ENCODE data around the gene PBRM1. TPM values are rescaled to one million over a fixed set of nuclear protein-coding genes. Genes with fewer than 3 reads are reported as not detected.

Gene PBRM1
- total and polyA plus RNA-seq, 2 of the 8 experiments (the other 6 are each of a cell fraction or from before 2014, with no cell fraction given) = 19.3 to 65.8 TPM

- H2BK20ac ChIP-seq (ENCODE audit: low read length) = no peak within 1 kb of the TSS
- H3K23me2 ChIP-seq (ENCODE audit: low read depth, low read length) = peaks cover 26% of the 10 kb centered on the region
- peaks cover 19% of the 10 kb centered on the region for H3K79me1 ChIP-seq (ENCODE audit: low read depth, low read length)
- H4K8ac ChIP-seq (ENCODE audit: extremely low read depth, insufficient read depth, low read length) = peak within 1 kb of the TSS; percentile 86
- no peak within 1 kb of the TSS; the same call in 1 of the 2 replicates for H2BK15ac ChIP-seq (ENCODE audit: low read length)
- no peaks in the 10 kb centered on the region for H3K27me3 ChIP-seq (replicated peaks in 1 of 4; ENCODE audit: control insufficient read depth in 3 of 4, extremely low read depth in 1 of 4, insufficient read depth in 3 of 4, low read length in 3 of 4)
- H2BK12ac ChIP-seq (ENCODE audit: low read depth, low read length) = no peak within 1 kb of the TSS
- peak within 1 kb of the TSS; percentile 83 for H3K56ac ChIP-seq (replicated peaks; ENCODE audit: insufficient read length, low read depth, low read length)
- DNase-seq (ENCODE audit: low read depth in 1 of 2, low spot score in 2 of 2) (peak; percentile 94 to 96), FAIRE-seq (no peak)
- peaks cover 12 to 44% of the 10 kb centered on the region in 2 experiments for H3K79me2 ChIP-seq (ENCODE audit: control insufficient read depth in 1 of 2, insufficient read depth in 2 of 2, low read length in 2 of 2)
- peaks cover 12 to 23% of the 10 kb centered on the region in 2 experiments for H4K20me1 ChIP-seq (replicated peaks in 1 of 2; ENCODE audit: control insufficient read depth in 1 of 2, insufficient read depth in 2 of 2, low read length in 2 of 2)
- peak within 1 kb of the TSS; percentile 95 for H4K91ac ChIP-seq (replicated peaks; ENCODE audit: insufficient read length, low read length)
- H3K18ac ChIP-seq (ENCODE audit: extremely low read depth, low read length) = peak within 1 kb of the TSS; percentile 33
- peak within 1 kb of the TSS; percentile 50 for H2BK5ac ChIP-seq (ENCODE audit: low read depth, low read length)
- H3K9ac ChIP-seq (replicated peaks in 1 of 4; ENCODE audit: extremely low read depth in 1 of 4, low read depth in 3 of 4, low read length in 3 of 4) = peak within 1 kb of the TSS; percentile 75 to 86 (median 83)
- no peak within 1 kb of the TSS for H3K23ac ChIP-seq (ENCODE audit: insufficient read length)
- H3K27ac ChIP-seq (ENCODE audit: low read depth, low read length) = peak within 1 kb of the TSS; percentile 77
- peak within 1 kb of the TSS; percentile 89 to 90 for H3K4me2 ChIP-seq (ENCODE audit: insufficient read depth in 1 of 2, low read depth in 2 of 2, low read length in 2 of 2)
- peaks cover 7 to 33% (median 19%) of the 10 kb centered on the region in 4 experiments for H3K4me1 ChIP-seq (replicated peaks in 1 of 4; ENCODE audit: control insufficient read depth in 3 of 4, insufficient read depth in 4 of 4, low read length in 3 of 4)
- 3% methylated on average over 57 of the region's 65 CpGs; no CpG with 5 or more reads in 1 of the 2 experiments for WGBS, 2 experiments (ENCODE audit: extremely low coverage in 1 of 2, insufficient coverage in 1 of 2, insufficient read length in 1 of 2, insufficient replicate concordance in 2 of 2, low coverage in 1 of 2, low lambda C conversion rate in 2 of 2, missing lambda C conversion rate in 1 of 2)
- peak within 1 kb of the TSS; percentile 81 to 91 (median 88) for H3K4me3 ChIP-seq (ENCODE audit: extremely low read depth in 1 of 4, insufficient read depth in 2 of 4, low read depth in 3 of 4, low read length in 4 of 4)
- ChIA-PET CTCF (ENCODE audit: partially characterized antibody) (interaction anchor here (0.8 to 1.0 kb wide), 4 partner anchors 8 to 64 kb away, joined by 3 to 5 read pairs (median 4); no protein-coding TSS in a partner anchor), POLR2A (ENCODE audit: partially characterized antibody) (interaction anchor here (0.6 to 2.6 kb wide), 18 partner anchors 9 to 112 kb away, joined by 3 to 16 read pairs (median 4); partner anchors contain the start of gene TNNC1)
- H3K14ac ChIP-seq (ENCODE audit: insufficient read length) = no peak within 1 kb of the TSS
- H4K5ac ChIP-seq (ENCODE audit: insufficient read length, low read depth, low read length) = peak within 1 kb of the TSS; percentile 57
- no peaks in the 10 kb centered on the region for H3K9me3 ChIP-seq (ENCODE audit: insufficient read depth in 2 of 2, low read depth in 1 of 2, low read length in 1 of 2)
- H2BK120ac ChIP-seq (replicated peaks; ENCODE audit: low read depth, low read length) = no peak within 1 kb of the TSS
- peaks cover 0 to 10% (median under 1%) of the 10 kb centered on the region in 4 experiments; a peak in 2 of 8 replicates for H3K36me3 ChIP-seq (ENCODE audit: control insufficient read depth in 2 of 4, insufficient read depth in 4 of 4, low read length in 3 of 4)
- H3K4ac ChIP-seq (replicated peaks; ENCODE audit: insufficient read length, low read depth, low read length) = peak within 1 kb of the TSS; percentile 65
- 0 out of 2 replicates have a peak within 1 kb of the TSS, but pooled peaks have one; percentile 49 for H2AK5ac ChIP-seq (ENCODE audit: low read depth, low read length)
- peak within 1 kb of the TSS; percentile 13; the same call in 1 of the 2 replicates for H2AFZ ChIP-seq (ENCODE audit: low read length)
- TF ChIP-seq SP4 (IDR thresholded peaks at IDR 0.05; ENCODE audit: low read length) = no peak
- no peak for TF ChIP-seq TEAD4 (IDR thresholded peaks at IDR 0.05; ENCODE audit: low read depth, low read length)
- no peak for TF ChIP-seq MAFK (IDR thresholded peaks at IDR 0.05; ENCODE audit: low read depth, low read length)
- peak in 1 of 2 experiments; percentile 11; a peak in 1 of 4 replicates for TF ChIP-seq RAD21 (IDR thresholded peaks at IDR 0.05 in 1 of 2, conservative IDR thresholded peaks at IDR 0.05 in 1 of 2; ENCODE audit: low read depth in 2 of 2, low read length in 2 of 2)
- 0 out of 2 replicates have a peak, but pooled peaks have one; percentile 69 for TF ChIP-seq ATF2 (IDR thresholded peaks at IDR 0.05; ENCODE audit: low read length)
- 0 out of 2 replicates have a peak, but pooled peaks have one; percentile 61 for TF ChIP-seq ATF3 (IDR thresholded peaks at IDR 0.05; ENCODE audit: insufficient read depth, low read depth, low read length)
- peak in 1 of 2 experiments; percentile 97; a peak in 2 of 3 replicates for TF ChIP-seq POLR2A (IDR thresholded peaks at IDR 0.05; ENCODE audit: control extremely low read depth in 1 of 2, low read depth in 2 of 2, low read length in 2 of 2)
Observed at GRCh38 chr3:52536369-52537164, 149.1 kb downstream of the PBRM1 start, which contains the start of gene UQCC5. UQCC5 (plus strand) TSS chr3:52536605; CDS start chr3:52536756, 151 bp downstream.

Measured in H1 (cell line).